Erythroblast (primary cell): ENCODE data around the gene SLC4A9.
A peak's percentile ranks its signal among the peaks of the same experiment; 100 is the strongest.

Experiments used
- DNase-seq, 2 experiments: peaks; one replicate each; lab custom pipeline; 2025; lab: John Stamatoyannopoulos, UW
- GATA1 ChIP-seq: IDR thresholded peaks from 2 replicates; pipeline ENCODE4 v1.6.1; 2011; ENCODE audit warnings: low read depth, mild to moderate bottlenecking, control low read depth, low read length, moderate library complexity
- POLR2A ChIP-seq: IDR thresholded peaks from 2 replicates; pipeline ENCODE4 v1.6.1; 2011; ENCODE audit warnings: mild to moderate bottlenecking, low read length

SLC4A9 gene

GRCh38 chr5:140361901-140362300 lies 1.9 kb downstream of the SLC4A9 start:
- TF ChIP-seq POLR2A, result no peak
- TF ChIP-seq GATA1, result no peak
- no peak for DNase-seq

- no peak for DNase-seq
- TF ChIP-seq POLR2A, result no peak
- TF ChIP-seq GATA1, result no peak
Observed at GRCh38 chr5:140362311-140362710, 2.3 kb downstream of the SLC4A9 start.

GRCh38 chr5:140362875-140363630 lies 3.1 kb downstream of the SLC4A9 start:
- peak; percentile 75 to 85 for DNase-seq
- TF ChIP-seq POLR2A, result no peak
- no peak for TF ChIP-seq GATA1

- DNase-seq, result no peak
Observed at GRCh38 chr5:140363631-140364471, 3.9 kb downstream of the SLC4A9 start.

GRCh38 chr5:140364472-140364765 lies 4.4 kb downstream of the SLC4A9 start:
- no peak for DNase-seq
- no peak for TF ChIP-seq POLR2A

More at GRCh38 chr5:140363631-140364471, 3.9 kb downstream of the SLC4A9 start:
- TF ChIP-seq POLR2A, result no peak
- no peak for TF ChIP-seq GATA1

GRCh38 chr5:140365282-140365681 lies 5.3 kb downstream of the SLC4A9 start:
- TF ChIP-seq GATA1 (no peak), POLR2A (no peak)
- DNase-seq, result no peak

- TF ChIP-seq POLR2A, result no peak
- TF ChIP-seq GATA1, result no peak
- DNase-seq, result no peak
Observed at GRCh38 chr5:140365941-140366340, 5.9 kb downstream of the SLC4A9 start.

- no peak for DNase-seq
- TF ChIP-seq GATA1, result no peak
- no peak for TF ChIP-seq POLR2A
Observed at GRCh38 chr5:140366589-140367255, 6.7 kb downstream of the SLC4A9 start.

- TF ChIP-seq GATA1, result no peak
- no peak for TF ChIP-seq POLR2A
- DNase-seq, result no peak
Observed at GRCh38 chr5:140367256-140368013, 7.4 kb downstream of the SLC4A9 start.

GRCh38 chr5:140371356-140372151 lies 11.6 kb downstream of the SLC4A9 start:
- TF ChIP-seq POLR2A (no peak), GATA1 (no peak)
- DNase-seq, result no peak

- peak; percentile 44 to 72 for DNase-seq
- no peak for TF ChIP-seq POLR2A
- TF ChIP-seq GATA1, result no peak
Observed at GRCh38 chr5:140372971-140373487, 13.0 kb downstream of the SLC4A9 start.

- TF ChIP-seq GATA1, result no peak
- no peak for TF ChIP-seq POLR2A
- no peak for DNase-seq
Observed at GRCh38 chr5:140381351-140381750, 21.4 kb downstream of the SLC4A9 start.

GRCh38 chr5:140381972-140382371 lies 22.0 kb downstream of the SLC4A9 start:
- DNase-seq, result no peak
- TF ChIP-seq GATA1 (no peak), POLR2A (no peak)
